ENCODE results near the gene MBOAT7. TPM values are rescaled to one million over a fixed set of nuclear protein-coding genes. Genes with fewer than 3 reads are reported as not detected.
A peak's percentile ranks its signal among the peaks of the same experiment; 100 is the strongest.

Gene MBOAT7
- total and polyA plus RNA-seq, 2 of the 4 experiments (the other 2 are of a cell fraction): 11.3 to 121 TPM

GRCh38 chr19:54156953-54157352 lies 32.4 kb downstream of the MBOAT7 start:
- Histone ChIP-seq H4K5ac (ENCODE audit: low read depth, low read length) (no peak overlapping the region), H3K4ac (ENCODE audit: low read depth, low read length) (no peak overlapping the region), H3K27ac (ENCODE audit: insufficient read depth, low read length) (no peak overlapping the region), H4K8ac (ENCODE audit: low read depth in 2 of 2, low read length in 2 of 2) (no peak overlapping the region), H3K27me3 (ENCODE audit: control insufficient read depth, insufficient read depth, low read length) (no peaks in the 10 kb centered on the region), H3K9ac (ENCODE audit: low read depth, low read length) (no peak overlapping the region), H3K18ac (ENCODE audit: low read depth, low read length) (no peak overlapping the region), H2BK120ac (ENCODE audit: low read depth, low read length) (no peak overlapping the region), H3K23ac (ENCODE audit: low read depth, low read length) (no peak overlapping the region), H3K9me3 (ENCODE audit: control insufficient read depth, insufficient read depth, low read length) (no peaks in the 10 kb centered on the region), H2AK5ac (ENCODE audit: low read depth, low read length) (no peak overlapping the region), H2BK20ac (ENCODE audit: low read depth, low read length) (no peak overlapping the region), H2BK15ac (ENCODE audit: low read depth, low read length) (no peak overlapping the region), H2BK5ac (ENCODE audit: low read depth, low read length, poor library complexity, severe bottlenecking) (no peak overlapping the region), H3K9me1 (ENCODE audit: insufficient read depth, low read length) (no peaks in the 10 kb centered on the region; the same call in 1 of the 2 replicates), H4K91ac (ENCODE audit: insufficient read depth, low read depth, low read length) (no peak overlapping the region), H3K14ac (replicated peaks; ENCODE audit: low read depth, low read length) (no peak overlapping the region), H3K4me2 (ENCODE audit: low read depth, low read length) (no peak overlapping the region), H2AK9ac (replicated peaks; ENCODE audit: low read depth, low read length, poor library complexity) (no peak overlapping the region), H2AFZ (replicated peaks; ENCODE audit: low read length, poor library complexity) (no peak overlapping the region), H3K56ac (ENCODE audit: extremely low read depth, insufficient read depth, low read length) (no peak overlapping the region), H3K4me3 (ENCODE audit: insufficient read depth, low read depth, low read length) (no peak overlapping the region), H3K79me1 (ENCODE audit: low read depth in 1 of 2, low read length in 2 of 2) (peaks cover 10 to 38% of the 10 kb centered on the region in 2 experiments; a peak in 3 of 4 replicates), H4K20me1 (ENCODE audit: insufficient read depth, low read length) (peaks cover 7% of the 10 kb centered on the region; the same call in 1 of the 2 replicates), H3K4me1 (ENCODE audit: control insufficient read depth, insufficient read depth, low read length) (peaks cover 11% of the 10 kb centered on the region), H3K36me3 (ENCODE audit: control insufficient read depth, insufficient read depth, low read length) (peaks cover 47% of the 10 kb centered on the region)
- in situ Hi-C loops (cut with MboI; ENCODE audit: low sequenced_read_pairs): no loop called here
- WGBS, 2 experiments (ENCODE audit: extremely low coverage in 2 of 2, insufficient read length in 1 of 2): no CpG with 5 or more reads among the region's 3 CpGs
- TF ChIP-seq POLR2A (IDR thresholded peaks at IDR 0.05; ENCODE audit: low read depth, low read length): 0 out of 2 replicates have a peak, but pooled peaks have one; percentile 20
- TF ChIP-seq SMC3 (IDR thresholded peaks at IDR 0.05; ENCODE audit: low read depth, low read length): no peak
- BruUV-seq (replicated peaks): no TSS peak
- ATAC-seq (ENCODE audit: low read depth): no peak
- dilution Hi-C loops (cut with HindIII; ENCODE audit: low sequenced_read_pairs, unreplicated experiment): no loop called here
- intact Hi-C loops (cut with micrococcal nuclease): loop anchor here (5.0 kb wide), 1 partner anchor 1125 kb away; the partner anchor contains the start of genes BRSK1 and HSPBP1
- POLR2A ChIA-PET (ENCODE audit: unreplicated experiment): no interaction called here
- DNase-seq: no peak
- CTCF ChIA-PET: no interaction called here

Data from IMR-90 (cell line).